ENCODE data around the gene IL17B.

IL17B gene

GRCh38 chr5:149355688-149356087, 23.4 kb downstream of the IL17B start:
- peak; percentile 41 for DNase-seq

- DNase-seq = no peak
Measured at GRCh38 chr5:149353911-149354310, 25.2 kb downstream of the IL17B start.

- no peak for DNase-seq
Measured at GRCh38 chr5:149352169-149352568, 26.9 kb downstream of the IL17B start.

- DNase-seq = no peak
Measured at GRCh38 chr5:149349382-149349781, 29.7 kb downstream of the IL17B start.

- peak; percentile 66 for DNase-seq
Measured at GRCh38 chr5:149348518-149348917, 30.6 kb downstream of the IL17B start.

- peak; percentile 38 for DNase-seq
Measured at GRCh38 chr5:149345892-149346222, 33.2 kb downstream of the IL17B start.

GRCh38 chr5:149345147-149345891, 33.8 kb downstream of the IL17B start, which contains the start of gene GRPEL2:
TSS of gene GRPEL2 (plus strand) at chr5:149345499. CDS start at chr5:149345540, 41 bp downstream.
- DNase-seq = peak; percentile 97

- DNase-seq = no peak
Measured at GRCh38 chr5:149344151-149344550, 34.9 kb downstream of the IL17B start.

GRCh38 chr5:149341876-149342275, 37.2 kb downstream of the IL17B start:
- no peak for DNase-seq

GRCh38 chr5:149340920-149341319, 38.2 kb downstream of the IL17B start:
- DNase-seq = no peak

GRCh38 chr5:149338364-149338763, 40.7 kb downstream of the IL17B start:
- no peak for DNase-seq

GRCh38 chr5:149337736-149338135, 41.4 kb downstream of the IL17B start:
- no peak for DNase-seq

GRCh38 chr5:149333711-149334443, 45.2 kb downstream of the IL17B start:
- DNase-seq = no peak

- DNase-seq = no peak
Measured at GRCh38 chr5:149328177-149328576, 50.9 kb downstream of the IL17B start.

- no peak for DNase-seq
Measured at GRCh38 chr5:149326611-149327010, 52.5 kb downstream of the IL17B start.

GRCh38 chr5:149325894-149326293, 53.2 kb downstream of the IL17B start:
- DNase-seq = no peak

GRCh38 chr5:149325166-149325735, 53.8 kb downstream of the IL17B start:
- no peak for DNase-seq

GRCh38 chr5:149324641-149325040, 54.5 kb downstream of the IL17B start:
- DNase-seq = no peak
